ENCODE data around the gene CLEC11A.
"Not testable (repeated sequence)": the region's sequence is repeated elsewhere in the genome, so short reads cannot be mapped to it uniquely, and the experiment has no call there.

The CLEC11A gene

GRCh38 chr19:50723735-50724521 is 764 bp downstream of the CLEC11A start:
- DNase-seq: no peak

- DNase-seq: peak; percentile 87 to 94
These were observed 1.5 kb downstream of the CLEC11A start for GRCh38 chr19:50724522-50725217.

DNA sequence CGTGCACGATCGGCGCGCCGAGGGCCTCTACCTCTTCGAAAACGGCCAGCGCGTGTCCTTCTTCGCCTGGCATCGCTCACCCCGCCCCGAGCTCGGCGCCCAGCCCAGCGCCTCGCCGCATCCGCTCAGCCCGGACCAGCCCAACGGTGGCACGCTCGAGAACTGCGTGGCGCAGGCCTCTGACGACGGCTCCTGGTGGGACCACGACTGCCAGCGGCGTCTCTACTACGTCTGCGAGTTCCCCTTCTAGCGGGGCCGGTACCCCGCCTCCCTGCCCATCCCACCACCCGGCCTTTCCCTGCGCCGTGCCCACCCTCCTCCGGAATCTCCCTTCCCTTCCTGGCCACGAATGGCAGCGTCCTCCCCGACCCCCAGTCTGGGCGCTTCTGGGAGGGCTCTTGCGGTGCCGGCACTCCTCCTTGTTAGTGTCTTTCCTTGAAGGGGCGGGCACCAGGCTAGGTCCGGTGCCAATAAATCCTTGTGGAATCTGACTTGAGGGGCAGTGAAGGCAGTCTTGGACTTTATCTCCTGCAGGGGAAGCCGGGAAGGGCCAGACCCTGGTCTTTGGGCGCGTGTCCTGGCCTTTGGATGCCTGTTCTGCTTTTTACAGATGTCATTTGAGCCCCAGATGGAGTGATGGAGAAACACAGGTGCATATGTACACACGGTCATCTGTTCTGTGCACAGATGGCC is 2.2 kb downstream of the CLEC11A start:
- DNase-seq: no peak

DNA sequence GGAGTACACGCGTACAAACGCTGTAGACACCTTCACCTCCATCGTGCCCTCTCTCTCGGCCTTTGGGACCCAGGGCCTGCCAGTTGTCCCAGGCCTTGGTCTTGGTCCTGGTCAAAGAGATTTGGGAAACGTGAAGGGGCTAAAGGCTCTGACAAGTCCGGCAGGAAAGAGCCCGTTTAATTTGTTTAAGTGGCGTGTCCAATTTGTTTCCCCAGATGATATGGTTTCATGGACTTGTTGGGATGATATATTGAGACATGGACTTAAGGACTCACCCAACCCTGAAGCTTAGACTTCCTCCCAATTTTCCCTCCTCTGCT is 2.7 kb downstream of the CLEC11A start:
- no peak for DNase-seq

DNA sequence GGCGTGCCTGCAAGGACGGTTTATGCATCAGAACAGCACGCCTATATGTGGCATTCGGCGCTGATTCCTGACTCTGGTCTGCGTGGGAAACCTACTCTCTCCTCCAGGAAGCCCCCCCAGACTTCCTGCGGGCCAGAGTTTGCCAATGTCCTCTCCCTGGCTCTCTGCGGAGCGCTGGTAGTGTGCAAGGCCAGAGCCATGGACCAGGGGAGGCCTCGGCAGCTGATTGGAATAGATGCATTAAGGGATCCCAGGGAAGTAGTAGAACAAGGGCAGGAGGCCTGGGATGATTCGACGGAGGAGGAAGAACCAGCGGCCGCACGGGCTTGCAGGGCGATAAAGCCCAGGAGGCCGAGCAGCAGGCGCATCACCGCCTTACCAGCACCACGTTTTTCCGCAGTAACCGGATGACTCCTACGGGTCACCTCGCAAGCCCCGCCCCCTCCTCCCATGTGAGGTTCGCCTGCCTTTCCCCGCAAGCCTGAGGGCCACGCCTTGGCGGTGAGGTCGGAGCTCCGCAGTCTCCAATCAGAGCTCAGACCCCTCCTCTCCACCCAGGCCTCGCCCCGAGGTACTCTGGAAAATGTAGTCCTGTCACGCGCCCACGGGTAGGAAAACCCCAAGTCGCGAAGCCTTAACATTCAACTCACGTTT is 5.0 kb downstream of the CLEC11A start:
- peak; percentile 71 to 85 for DNase-seq

- DNase-seq: no peak
These were observed 6.7 kb downstream of the CLEC11A start for GRCh38 chr19:50729894-50730293.

- DNase-seq: no peak
These were observed 12.7 kb downstream of the CLEC11A start for GRCh38 chr19:50735869-50736268.

DNA sequence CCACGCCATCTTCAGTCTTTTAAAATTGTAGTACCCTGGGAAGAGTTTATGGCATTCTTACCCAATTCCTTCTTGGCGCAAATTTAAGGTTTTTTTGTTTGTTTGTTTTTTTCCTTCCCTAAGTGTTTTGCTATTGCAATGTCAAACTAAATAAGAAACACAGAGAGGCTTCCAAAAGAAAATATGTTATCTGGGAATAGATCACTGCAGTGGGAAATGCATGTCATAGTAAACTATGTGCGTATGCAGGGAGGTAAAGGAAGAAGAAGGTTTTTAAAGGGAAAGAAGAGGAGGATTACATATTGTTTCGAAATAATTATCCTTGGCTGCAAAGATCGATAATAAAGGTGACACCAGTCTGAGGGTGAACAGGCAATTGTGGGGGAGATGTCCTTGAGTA is 13.2 kb downstream of the CLEC11A start:
- no peak for DNase-seq

DNA sequence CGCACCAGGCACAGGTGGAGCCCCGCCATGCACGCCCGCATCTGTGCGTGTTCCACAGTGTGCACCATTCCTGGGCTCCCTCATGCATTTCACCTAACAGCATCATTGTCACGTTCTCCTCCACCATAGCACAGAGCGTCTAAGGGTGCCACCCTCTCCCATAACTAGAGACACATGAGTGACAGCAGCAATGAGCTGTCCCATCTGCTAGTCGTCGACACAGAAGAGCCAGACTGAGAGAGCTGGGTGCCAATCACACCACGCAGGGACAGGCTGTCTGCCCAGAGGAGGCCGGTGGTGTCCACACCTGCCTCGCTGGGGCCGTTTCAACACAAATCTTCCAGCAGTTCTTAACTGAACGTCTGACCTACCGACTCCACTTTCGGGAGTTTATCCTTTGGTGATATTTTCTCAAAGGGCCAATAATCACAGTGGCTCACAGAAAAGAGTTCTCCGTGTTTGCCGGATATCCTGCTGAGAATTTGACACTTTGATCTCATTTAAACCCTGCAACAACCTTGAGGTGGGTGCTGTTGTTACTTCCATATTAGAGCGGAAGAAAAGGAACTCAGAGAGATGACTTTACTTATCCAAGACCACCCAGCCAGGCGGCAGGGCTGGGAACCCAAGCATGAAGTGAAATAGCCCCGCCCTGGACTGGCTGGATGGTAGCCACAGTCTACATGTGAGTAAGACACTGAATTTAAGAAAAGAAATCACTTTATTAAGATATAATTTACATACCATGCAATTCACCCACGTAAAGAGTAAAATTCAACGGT is 16.2 kb downstream of the CLEC11A start:
- DNase-seq: no peak

GRCh38 chr19:50739914-50740426 is 16.8 kb downstream of the CLEC11A start:
- no peak for DNase-seq

DNA sequence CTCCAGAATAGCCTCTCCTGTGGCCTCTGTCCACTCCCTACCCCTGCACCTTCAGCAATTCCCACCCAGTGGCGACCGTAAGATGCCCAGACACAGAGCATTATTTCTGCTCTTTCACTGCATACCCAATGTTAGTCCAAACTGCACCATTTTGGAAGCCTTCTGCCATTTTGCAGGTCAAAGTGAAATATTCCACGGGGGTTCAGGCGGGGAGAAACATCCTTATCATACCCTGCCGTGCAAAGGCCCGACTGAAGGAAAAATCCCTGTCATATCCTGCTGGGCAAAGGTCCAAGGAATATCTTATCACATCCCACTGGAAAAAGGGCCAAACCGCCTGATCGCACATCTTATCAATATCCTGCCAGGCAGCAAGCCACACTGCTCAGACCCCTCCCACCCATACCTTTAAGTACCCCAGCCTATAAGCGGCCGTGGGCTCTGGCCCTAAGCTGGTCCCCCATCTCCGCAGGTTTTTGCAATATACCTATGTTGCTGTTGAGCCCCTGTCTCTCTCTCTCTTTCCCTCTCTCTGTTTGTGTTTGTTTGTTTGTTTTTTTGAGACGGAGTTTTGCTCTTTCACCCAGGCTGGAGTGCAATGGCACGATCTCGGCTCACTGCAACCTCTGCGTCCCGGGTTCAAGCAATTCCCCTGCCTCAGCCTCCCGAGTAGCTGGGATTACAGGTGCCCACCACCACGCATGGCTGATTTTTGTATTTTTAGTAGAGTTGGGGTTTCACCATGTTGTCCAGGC is 18.2 kb downstream of the CLEC11A start:
- DNase-seq: no peak

DNA sequence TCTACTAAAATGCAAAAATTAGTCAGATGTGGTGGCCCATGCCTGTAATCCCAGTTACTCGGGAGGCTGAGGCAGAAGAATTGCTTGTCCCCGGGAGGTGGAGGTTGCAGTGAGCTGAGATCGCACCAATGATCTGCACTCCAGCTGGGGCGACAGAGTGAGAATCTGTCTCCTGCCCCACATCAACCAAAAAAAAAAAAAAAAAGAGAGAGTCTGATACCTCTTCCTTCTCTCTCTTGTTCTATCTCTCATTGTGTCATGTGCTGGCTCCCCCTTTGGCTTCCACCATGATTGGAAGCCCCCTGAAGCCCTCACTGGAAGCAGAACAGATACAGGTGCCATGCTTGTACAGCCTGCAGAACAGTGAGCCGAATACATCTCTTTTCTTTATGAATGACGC is 20.4 kb downstream of the CLEC11A start:
- DNase-seq: no peak

DNA sequence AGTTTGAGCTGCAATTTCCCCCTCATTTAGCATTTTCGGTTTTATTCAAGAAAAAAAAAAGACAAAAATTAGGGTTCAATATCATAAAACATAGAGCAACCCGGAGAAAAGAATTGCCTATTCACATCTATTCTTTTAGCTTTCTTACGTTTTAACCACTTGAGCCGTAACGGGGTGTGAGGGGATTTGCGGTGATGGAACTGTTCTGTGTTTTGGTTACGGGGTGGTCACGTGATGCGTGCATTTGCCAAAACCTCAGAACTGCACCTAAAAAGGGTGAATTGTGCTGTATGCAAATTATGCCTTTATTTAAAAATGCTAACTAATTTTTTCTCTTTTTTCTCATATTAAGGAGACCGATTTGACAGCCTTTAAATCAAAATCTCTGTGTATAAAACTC is 22.1 kb downstream of the CLEC11A start:
- DNase-seq: no peak

DNA sequence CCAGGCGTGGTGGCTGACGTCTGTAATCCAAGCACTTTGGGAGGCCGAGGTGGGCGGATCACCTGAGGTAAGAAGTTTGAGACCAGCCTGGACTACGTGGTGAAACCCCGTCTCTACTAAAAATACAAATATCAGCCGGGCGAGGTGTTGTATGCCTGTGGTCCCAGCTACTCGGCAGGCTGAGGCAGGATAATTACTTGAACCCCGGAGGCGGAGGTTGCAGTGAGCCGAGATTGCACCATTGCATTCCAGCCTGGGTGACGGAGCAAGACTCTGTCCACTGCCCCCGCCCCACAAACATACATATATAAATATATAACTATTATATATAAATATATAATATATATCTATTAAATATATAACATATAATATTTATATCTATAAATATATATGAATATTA is 24.0 kb downstream of the CLEC11A start:
- DNase-seq: not testable (repeated sequence)

GRCh38 chr19:50749490-50749889 is 26.3 kb downstream of the CLEC11A start:
- DNase-seq: no peak

DNA sequence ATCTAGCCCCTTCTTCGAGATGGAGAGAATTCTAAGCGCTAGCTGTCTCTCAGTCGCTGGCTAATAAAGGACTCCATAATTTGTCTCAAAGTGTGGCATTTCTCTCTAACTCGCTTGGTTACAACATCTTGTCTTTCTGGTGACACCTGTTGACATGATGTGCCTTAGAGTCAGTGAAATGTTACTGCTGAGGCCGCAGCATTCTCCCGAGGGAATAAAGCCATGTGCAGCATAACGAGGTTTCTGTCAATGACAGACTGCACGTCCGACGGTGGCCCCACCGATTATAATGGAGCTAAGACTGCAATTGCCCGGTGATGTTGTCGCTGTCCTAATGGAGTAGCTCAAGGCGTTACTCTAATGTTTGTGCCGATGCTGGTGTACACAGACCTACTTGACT is 26.8 kb downstream of the CLEC11A start:
- DNase-seq: no peak

DNA sequence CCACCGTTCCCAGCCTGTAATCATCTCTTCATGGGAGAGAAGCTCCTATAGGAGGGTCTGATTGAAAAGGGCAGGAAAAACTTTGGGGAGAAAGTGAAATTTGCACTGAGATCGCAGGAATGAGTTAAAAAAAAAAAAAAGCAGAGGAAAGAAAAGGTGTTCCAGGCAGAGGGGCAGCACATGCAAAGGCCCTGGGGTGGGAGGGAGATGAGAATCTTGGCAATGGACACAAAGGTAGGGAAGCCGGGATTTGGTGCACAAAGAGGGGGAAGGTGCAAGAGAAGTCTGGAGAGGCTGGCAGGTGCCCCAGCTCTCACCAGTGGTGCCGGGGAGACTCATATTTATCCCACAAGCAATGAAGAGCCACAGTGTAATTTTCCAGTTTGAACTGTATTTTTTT is 30.7 kb downstream of the CLEC11A start:
- no peak for DNase-seq

DNA sequence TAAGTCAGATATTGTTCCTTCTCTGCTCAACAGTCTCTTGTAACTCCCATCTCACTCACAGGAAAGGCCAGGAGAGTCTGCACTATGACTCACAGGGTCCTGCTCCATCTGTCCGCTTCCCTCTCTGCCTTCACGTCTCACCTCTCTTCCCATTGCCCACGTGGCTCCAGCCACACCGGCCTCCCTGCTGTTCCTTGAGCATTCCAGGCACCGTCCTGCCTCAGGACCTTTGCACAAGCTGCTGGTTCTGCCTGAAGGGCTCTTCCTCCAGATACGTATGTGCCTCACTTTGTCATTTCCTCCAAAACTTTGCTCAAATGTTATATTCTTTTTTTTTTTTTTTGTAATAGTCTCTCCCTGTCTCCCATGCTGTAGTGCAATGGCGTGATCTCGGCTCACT is 33.1 kb downstream of the CLEC11A start:
- DNase-seq: not testable (repeated sequence)

DNA sequence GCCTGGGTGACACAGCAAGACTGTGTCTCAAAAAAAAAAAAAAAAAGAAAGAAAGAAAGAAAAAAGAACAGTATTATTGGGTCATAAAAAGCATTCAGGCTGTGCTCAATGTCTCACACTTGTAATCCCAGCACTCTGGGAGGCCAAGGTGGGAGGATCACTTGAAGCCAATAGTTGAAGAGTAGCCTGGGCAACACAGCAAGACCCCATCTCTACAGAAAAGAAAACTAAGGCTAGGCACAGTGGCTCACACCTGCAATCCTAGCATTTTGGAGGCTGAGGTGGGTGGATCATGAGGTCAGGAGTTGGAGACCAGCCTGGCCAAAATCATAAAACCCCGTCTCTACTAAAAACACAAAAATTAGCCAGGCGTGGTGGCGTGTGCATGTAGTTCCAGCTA is 34.5 kb downstream of the CLEC11A start:
- DNase-seq: not testable (repeated sequence)

GRCh38 chr19:50759076-50759475 is 35.9 kb downstream of the CLEC11A start:
- not testable (repeated sequence) for DNase-seq

- DNase-seq: no peak
These were observed 36.7 kb downstream of the CLEC11A start for GRCh38 chr19:50759886-50760285.

- DNase-seq: not testable (repeated sequence)
These were observed 38.3 kb downstream of the CLEC11A start for GRCh38 chr19:50761501-50761900.
